Glomerular visceral epithelial cell (primary cell): ENCODE data around the gene ARIH2.

Source experiments
- DNase-seq: peaks from one replicate; pipeline ENCODE4 v3.0.0-alpha.2; 2016; ENCODE audit errors: extremely low spot score

The ARIH2 gene

GRCh38 chr3:48929358-48930035 is 10.9 kb downstream of the ARIH2 start:
- DNase-seq = no peak

GRCh38 chr3:48930590-48930989 is 11.9 kb downstream of the ARIH2 start:
- DNase-seq = no peak

- DNase-seq = no peak
These were observed 13.4 kb downstream of the ARIH2 start for GRCh38 chr3:48931944-48932580.

GRCh38 chr3:48934333-48934991 is 15.8 kb downstream of the ARIH2 start:
- DNase-seq = no peak

GRCh38 chr3:48935530-48935929 is 16.9 kb downstream of the ARIH2 start:
- no peak for DNase-seq

GRCh38 chr3:48938156-48938555 is 19.5 kb downstream of the ARIH2 start:
- no peak for DNase-seq

- no peak for DNase-seq
These were observed 20.0 kb downstream of the ARIH2 start for GRCh38 chr3:48938689-48939088.

- no peak for DNase-seq
These were observed 26.8 kb downstream of the ARIH2 start for GRCh38 chr3:48945432-48945831.

GRCh38 chr3:48945891-48946549 is 27.4 kb downstream of the ARIH2 start:
- DNase-seq = no peak

- DNase-seq = no peak
These were observed 30.7 kb downstream of the ARIH2 start for GRCh38 chr3:48949376-48949717.

- DNase-seq = no peak
These were observed 31.4 kb downstream of the ARIH2 start for GRCh38 chr3:48950051-48950450.

- no peak for DNase-seq
These were observed 33.1 kb downstream of the ARIH2 start for GRCh38 chr3:48951764-48952163.

- peak; percentile 17 for DNase-seq
These were observed 34.0 kb downstream of the ARIH2 start for GRCh38 chr3:48952510-48953118.

- DNase-seq = no peak
These were observed 38.5 kb downstream of the ARIH2 start for GRCh38 chr3:48957006-48957705.

- DNase-seq = no peak
These were observed 42.3 kb downstream of the ARIH2 start for GRCh38 chr3:48960841-48961413.

- DNase-seq = no peak
These were observed 43.7 kb downstream of the ARIH2 start for GRCh38 chr3:48962340-48962739.

- DNase-seq = no peak
These were observed 44.3 kb downstream of the ARIH2 start for GRCh38 chr3:48962939-48963338.

GRCh38 chr3:48963591-48963990 is 44.9 kb downstream of the ARIH2 start:
- no peak for DNase-seq

GRCh38 chr3:48966367-48966766 is 47.7 kb downstream of the ARIH2 start:
- no peak for DNase-seq

- no peak for DNase-seq
These were observed 48.3 kb downstream of the ARIH2 start for GRCh38 chr3:48966876-48967361.

- DNase-seq = no peak
These were observed 51.9 kb downstream of the ARIH2 start for GRCh38 chr3:48970586-48970985.
